DLD1 (cell line): ENCODE results near the gene CHRNA10.
"Not testable (repeated sequence)": the region's sequence is repeated elsewhere in the genome, so short reads cannot be mapped to it uniquely, and the experiment has no call there.

Experiments used
- in situ Hi-C: cut with HindIII; loops from 2 replicates; pipeline ENCODE4 v1.10.0; 2017; ENCODE audit warnings: low sequenced_read_pairs

The CHRNA10 gene

GRCh38 chr11:3666023-3666530, 5.1 kb downstream of the CHRNA10 start:
- in situ Hi-C loops, result no loop called here

GRCh38 chr11:3665336-3666022, 5.7 kb downstream of the CHRNA10 start:
- in situ Hi-C loops, result no loop called here

DNA sequence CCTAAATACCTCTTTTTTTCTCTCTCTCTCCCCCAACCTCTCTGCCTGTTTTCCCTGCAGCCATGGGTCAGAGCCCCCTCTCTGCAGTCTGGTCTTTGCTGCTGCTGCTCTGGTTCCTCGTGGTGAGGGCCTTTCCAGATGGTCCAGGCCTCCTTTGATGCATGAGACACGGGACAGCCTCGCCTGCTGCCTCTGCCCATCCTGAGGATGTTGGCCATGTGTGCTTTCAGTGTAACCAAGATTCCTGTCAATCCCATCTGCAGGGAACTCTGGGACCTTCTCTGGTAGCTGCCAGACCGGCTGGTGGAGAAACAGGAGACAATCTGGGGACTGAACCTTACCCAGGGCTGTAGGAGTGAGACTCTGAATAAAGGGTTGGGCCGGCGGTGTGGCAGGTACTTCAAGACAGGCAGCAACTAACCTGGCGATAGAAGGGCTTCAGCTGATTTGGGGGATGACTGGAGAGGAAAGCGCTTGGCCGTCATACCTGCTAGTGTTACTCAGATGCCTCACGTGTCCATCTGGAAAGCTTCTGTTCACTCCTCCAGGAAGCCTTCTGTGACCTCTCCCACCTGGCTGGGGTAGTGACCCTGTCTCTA, 7.1 kb downstream of the CHRNA10 start:
- in situ Hi-C loops, result no loop called here

DNA sequence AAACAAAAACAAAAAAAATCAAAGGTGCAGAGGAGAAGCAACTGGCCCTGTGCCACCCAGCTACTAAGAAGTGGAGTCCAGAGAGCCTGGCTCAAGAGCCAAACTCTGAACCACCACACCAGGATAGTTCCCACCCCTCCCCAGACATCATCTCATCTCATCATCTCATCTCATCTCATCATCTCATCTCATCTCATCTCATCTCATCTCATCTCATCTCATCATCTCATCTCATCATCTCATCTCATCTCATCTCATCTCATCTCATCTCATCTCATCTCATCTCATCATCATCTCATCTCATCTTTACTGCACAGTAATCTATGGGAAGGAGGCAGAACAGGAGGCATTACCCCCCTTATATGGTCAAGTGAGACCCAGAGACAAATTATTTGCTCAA, 8.3 kb downstream of the CHRNA10 start:
- in situ Hi-C loops, result no loop called here

- in situ Hi-C loops, result no loop called here
These were observed 10.2 kb downstream of the CHRNA10 start for GRCh38 chr11:3660960-3661359.

DNA sequence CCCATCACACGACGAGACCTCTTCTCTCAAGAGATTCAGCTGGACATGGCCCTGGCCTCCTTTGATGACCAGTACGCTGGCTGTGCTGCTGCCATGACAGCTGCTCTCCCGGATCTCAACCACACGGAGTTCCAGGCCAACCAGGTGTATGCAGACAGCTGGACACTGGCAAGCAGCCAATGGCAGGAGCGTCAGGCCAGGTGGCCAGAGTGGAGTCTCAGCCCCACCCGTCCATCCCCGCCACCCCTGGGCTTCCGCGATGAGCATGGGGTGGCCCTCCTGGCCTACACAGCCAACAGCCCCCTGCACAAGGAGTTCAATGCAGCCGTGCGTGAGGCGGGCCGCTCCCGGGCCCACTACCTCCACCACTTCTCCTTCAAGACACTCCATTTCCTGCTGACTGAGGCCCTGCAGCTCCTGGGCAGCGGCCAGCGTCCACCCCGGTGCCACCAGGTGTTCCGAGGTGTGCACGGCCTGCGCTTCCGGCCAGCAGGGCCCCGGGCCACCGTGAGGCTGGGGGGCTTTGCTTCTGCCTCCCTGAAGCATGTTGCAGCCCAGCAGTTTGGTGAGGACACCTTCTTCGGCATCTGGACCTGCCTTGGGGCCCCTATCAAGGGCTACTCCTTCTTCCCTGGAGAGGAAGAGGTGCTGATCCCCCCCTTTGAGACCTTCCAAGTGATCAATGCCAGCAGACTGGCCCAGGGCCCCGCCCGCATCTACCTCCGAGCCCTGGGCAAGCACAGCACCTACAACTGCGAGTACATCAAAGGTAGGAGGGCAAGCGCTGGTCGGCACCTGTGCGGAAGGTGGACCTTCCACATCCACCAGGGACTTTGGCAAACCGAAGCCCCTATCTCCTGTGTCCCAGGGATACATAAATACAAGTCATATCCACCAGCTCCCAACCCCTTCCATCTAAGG, 11.3 kb downstream of the CHRNA10 start:
- in situ Hi-C loops, result no loop called here

DNA sequence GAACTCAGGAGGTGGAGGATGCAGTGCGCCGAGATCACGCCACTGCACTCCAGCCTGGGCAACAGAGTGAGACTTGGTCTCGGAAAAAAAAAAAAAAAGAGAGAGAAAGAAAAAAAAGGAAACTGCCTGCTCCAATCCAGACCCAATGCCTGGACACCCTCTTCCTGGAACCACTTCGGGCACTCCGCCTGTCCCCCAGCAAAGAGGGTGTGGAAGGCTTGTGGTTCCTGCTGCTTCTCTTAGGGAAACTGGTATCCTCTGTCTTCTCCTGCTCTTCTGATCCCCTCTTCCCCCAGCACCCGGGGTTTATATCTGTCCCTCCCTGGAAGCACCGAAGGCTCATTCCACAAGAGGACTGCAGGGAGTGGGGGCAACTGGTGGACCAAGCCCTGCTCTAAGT, 12.9 kb downstream of the CHRNA10 start:
- in situ Hi-C loops, result no loop called here

DNA sequence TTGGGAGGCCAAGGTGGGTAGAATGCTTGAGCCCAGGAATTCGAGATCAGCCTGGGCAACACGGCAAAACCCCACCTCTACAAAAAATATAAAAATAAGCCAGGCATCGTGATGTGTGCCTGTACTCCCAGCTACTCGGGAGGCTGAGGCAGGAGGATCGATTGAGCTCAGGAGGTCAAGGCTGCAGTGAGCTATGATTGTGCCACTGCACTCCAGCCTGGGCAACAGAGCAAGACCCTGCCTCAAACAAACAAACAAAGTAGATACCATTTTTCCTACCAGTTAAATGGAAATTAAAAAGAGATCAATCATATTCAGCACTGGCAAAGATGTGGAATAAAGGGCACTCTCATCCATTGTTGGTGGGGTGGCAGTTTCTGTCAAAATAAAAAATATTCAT, 13.9 kb downstream of the CHRNA10 start:
- in situ Hi-C loops, result not testable (repeated sequence)

GRCh38 chr11:3655547-3655946, 15.6 kb downstream of the CHRNA10 start:
- in situ Hi-C loops, result no loop called here

DNA sequence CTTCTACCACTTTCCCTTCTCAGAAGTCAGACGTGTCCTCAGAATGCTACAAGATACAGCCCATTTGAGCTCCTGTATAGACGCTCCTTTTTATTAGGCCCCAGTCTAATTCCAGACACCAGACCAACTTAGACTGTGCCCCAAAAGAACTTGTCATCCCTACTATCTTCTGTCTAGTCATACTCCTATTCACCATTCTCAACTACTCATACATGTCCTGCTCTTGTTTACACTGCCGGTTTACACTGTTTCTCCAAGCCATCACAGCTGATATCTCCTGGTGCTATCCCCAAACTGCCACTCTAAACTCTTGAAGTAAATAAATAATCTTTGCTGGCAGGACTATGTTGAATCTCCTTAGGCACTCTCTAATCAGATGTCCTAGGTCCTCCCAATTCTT, 18.7 kb downstream of the CHRNA10 start:
- in situ Hi-C loops, result not testable (repeated sequence)

- in situ Hi-C loops, result not testable (repeated sequence)
These were observed 21.8 kb downstream of the CHRNA10 start for GRCh38 chr11:3649374-3649773.

DNA sequence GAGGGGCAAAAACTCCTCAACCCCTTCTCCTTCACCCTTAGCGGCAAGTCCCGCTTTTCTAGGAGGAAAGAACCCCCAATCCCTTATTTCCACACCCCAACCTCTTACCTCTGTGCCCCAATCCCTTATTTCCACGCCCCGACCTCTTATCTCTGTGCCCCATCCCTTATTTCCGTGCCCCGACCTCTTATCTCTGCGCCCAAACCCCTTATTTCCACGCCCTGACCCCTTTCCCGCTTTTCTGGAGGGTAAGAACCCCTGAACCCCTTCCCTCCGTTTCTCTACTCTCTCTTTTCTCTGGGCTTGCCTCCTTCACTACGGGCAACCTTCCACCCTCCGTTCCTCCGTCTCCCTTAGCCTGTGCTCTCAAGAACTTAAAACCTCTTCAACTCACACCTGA, 22.3 kb downstream of the CHRNA10 start:
- in situ Hi-C loops, result not testable (repeated sequence)

DNA sequence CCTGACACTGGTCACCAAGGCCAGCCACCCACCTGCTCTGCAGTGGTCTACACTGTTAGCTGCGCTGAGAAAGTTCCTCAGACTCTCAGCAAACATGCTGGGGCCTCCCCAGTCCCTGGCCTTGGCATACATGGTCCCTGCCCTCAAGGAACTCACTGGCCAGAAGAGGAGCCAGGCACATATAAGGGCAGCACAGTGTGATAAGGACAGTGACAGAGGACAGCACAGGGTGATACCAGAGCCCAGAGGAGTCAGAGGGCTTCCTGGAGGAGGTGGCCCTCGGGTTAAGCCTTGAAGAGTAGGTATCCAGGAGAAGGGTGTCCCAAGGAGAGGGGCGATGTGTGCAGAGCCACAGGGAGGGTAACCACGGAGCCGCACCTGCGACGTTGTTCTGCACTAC, 25.6 kb downstream of the CHRNA10 start:
- in situ Hi-C loops, result no loop called here

DNA sequence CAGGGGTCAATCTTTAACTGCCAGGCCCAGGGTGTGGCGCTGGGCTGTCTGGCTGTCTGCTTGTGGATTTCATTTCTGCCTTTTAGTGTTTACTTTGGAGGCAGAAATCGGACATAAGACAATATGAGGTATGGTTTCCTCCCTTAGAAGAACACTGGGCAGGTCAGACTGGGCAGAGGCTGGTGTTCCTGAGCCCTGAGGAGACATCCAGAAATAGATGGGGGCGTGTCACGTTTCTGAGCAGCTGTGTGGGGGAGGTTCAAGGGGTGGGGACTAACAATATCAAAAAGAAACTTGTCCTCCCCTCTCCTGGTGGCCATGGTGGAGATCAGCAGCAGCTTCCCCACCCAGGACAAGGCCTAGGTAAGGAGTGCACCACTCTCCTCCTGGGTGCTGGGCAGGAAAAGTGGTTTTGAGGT, 26.4 kb downstream of the CHRNA10 start, which contains the start of gene ART1:
TSS of gene ART1 (plus strand) at position 312 of the 419 bp plus-strand sequence. CDS start 14,086 bp downstream, outside the sequence.
- in situ Hi-C loops, result no loop called here

GRCh38 chr11:3643102-3643546, 28.1 kb downstream of the CHRNA10 start:
- in situ Hi-C loops, result not testable (repeated sequence)

DNA sequence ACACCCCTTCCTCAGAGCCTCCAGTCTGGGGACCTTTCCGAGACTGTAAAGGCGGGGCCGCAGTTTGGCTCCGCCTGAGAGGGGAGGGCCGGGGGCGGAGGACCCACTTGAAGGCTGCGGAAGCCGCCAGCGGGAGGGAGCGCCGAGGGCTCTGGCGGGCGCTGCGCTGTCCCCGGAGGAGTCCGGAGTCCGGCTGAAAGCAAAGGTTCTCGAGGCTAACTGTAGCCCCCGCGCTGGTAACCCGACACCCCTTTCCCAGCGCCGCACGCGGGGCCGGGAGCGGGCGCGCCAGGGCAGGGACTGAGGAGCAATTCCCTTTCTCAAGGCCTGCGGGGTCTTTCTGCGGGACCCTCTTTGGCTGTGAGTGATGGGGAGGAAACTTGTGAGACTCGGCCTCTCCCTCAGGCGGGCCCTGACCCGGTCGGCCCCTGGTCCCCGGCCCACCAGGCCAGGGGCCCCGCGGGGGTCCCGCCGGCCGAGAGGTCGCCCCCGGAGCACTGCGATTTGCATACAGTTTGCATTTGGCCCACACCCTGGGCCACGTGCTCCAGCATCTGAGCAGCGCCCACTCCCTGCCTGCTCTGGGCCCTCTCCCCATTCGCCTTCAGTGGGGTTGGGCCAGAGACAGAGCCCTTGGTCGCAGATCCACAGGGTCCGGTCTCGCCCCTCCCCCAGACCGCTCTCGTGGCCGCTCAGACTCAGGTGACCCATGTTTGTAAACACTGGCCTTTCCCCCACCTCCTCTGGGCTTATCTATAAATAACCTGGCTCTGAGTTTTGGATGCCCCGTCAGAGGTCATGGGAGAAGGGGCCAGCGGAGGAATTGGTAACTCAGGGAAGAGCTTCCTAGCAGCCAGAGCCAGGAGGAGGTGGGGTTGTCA, 28.9 kb downstream of the CHRNA10 start:
- in situ Hi-C loops, result no loop called here

GRCh38 chr11:3641701-3642070, 29.5 kb downstream of the CHRNA10 start, which contains the start of gene ART5:
Gene ART5 (minus strand): TSS chr11:3641992. CDS start chr11:3641862, 130 bp downstream.
- in situ Hi-C loops, result no loop called here

GRCh38 chr11:3641191-3641590, 30.0 kb downstream of the CHRNA10 start:
- in situ Hi-C loops, result no loop called here

DNA sequence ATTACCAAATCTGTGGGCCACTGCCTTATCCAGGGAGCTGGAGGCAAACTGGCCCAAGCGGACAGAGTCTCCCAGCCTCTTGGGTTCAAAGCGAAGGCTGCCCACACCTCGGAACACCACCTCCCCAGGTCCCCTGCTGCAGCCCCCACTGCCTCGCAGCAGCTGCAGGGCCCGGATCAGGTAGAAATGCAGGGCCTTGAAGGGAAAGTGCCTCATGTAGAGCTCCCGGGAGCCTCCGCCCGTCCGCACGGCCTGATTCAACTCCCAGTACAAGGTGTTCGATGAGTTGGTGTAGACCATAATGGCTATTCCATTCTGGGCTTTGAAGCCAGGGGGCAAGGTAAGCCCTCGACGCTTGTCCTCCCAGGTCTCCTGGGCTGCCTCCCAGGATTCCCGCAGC, 31.3 kb downstream of the CHRNA10 start:
- in situ Hi-C loops, result no loop called here

DNA sequence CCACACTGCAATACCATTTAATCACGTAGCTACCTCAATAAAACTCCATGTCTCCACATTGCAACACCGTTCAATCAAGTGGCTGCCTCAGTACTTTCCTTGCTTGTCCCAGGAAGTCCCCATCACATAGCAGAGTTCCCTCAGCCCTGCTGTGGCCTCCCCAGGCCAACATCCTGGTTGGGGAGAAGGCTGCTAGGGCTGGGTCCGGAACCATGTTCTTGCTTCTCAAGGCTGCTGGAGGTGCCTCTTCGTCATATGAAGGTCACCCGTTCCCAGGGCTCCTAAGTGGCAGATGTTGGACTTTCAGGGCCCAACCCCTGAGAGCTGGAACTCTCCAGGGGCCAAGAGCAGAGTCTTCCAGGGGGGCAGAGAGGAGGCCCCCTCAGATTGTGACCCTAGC, 32.7 kb downstream of the CHRNA10 start:
- in situ Hi-C loops, result no loop called here
